ENCODE data around the gene PLXNA4. TPM values are rescaled to one million over a fixed set of nuclear protein-coding genes. Genes with fewer than 3 reads are reported as not detected.

Gene PLXNA4
- total RNA-seq, 2 experiments from 2014 or later, result 0.18 to 0.70 TPM

- ChIA-PET POLR2A (no interaction called here), CTCF (interaction anchor here (1.0 to 1.2 kb wide), 2 partner anchors 170 kb away, joined by 3 to 4 read pairs; no protein-coding TSS in a partner anchor)
- H3K36me3 Mint-ChIP-seq (ENCODE audit: low read depth), result no peaks in the 10 kb centered on the region
- ATAC-seq, result no peak
- no peak overlapping the region for H3K27ac Mint-ChIP-seq
- intact Hi-C loops (cut with micrococcal nuclease), result no loop called here
- no peaks in the 10 kb centered on the region for H3K27me3 Mint-ChIP-seq
- no peak for TF ChIP-seq CTCF (IDR thresholded peaks at IDR 0.05)
- H3K4me3 Mint-ChIP-seq, result no peak overlapping the region
- no peaks in the 10 kb centered on the region for H3K4me1 Mint-ChIP-seq (ENCODE audit: low read depth)
- H3K9me3 Mint-ChIP-seq, result no peaks in the 10 kb centered on the region
- no peak for DNase-seq
These were observed 165.9 kb downstream of the PLXNA4 start for GRCh38 chr7:132410385-132410784.

- no peak for ATAC-seq
- TF ChIP-seq CTCF (IDR thresholded peaks at IDR 0.05), result no peak
- intact Hi-C loops (cut with micrococcal nuclease), result no loop called here
- Mint-ChIP-seq H3K4me1 (ENCODE audit: low read depth) (no peaks in the 10 kb centered on the region), H3K36me3 (ENCODE audit: low read depth) (no peaks in the 10 kb centered on the region), H3K27me3 (no peaks in the 10 kb centered on the region), H3K4me3 (no peak overlapping the region), H3K27ac (no peak overlapping the region), H3K9me3 (no peaks in the 10 kb centered on the region)
- no peak for DNase-seq
- ChIA-PET POLR2A (no interaction called here), CTCF (no interaction called here)
These were observed 168.5 kb downstream of the PLXNA4 start for GRCh38 chr7:132407764-132408163.

DNA sequence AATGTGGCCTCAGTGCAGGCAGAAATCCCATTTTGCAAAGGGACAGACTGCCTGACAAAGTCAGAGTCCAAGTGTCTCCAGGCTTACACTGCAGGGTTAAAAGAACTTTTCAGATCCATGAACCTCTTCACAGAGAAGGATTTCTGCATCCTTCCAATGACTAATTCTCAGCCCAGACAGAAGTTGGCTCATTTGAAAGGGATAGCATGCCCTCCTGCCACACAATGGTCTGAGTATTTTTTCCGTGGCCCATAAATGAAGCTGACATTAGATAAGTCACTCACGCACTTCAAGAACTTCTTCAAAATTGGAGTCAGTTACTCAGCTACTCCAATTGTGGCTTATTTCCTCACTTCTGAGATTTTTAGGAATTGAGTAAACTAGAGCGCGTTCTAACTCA, 170.2 kb downstream of the PLXNA4 start:
- POLR2A ChIA-PET, result no interaction called here
- ATAC-seq, result no peak
- no peaks in the 10 kb centered on the region for H3K36me3 Mint-ChIP-seq (ENCODE audit: low read depth)
- intact Hi-C loops (cut with micrococcal nuclease), result no loop called here
- no peaks in the 10 kb centered on the region for H3K4me1 Mint-ChIP-seq (ENCODE audit: low read depth)
- CTCF ChIA-PET, result no interaction called here
- no peak for DNase-seq
- H3K27me3 Mint-ChIP-seq, result no peaks in the 10 kb centered on the region
- no peak overlapping the region for H3K27ac Mint-ChIP-seq
- TF ChIP-seq CTCF (IDR thresholded peaks at IDR 0.05), result no peak
- peaks cover 4% of the 10 kb centered on the region for H3K9me3 Mint-ChIP-seq
- no peak overlapping the region for H3K4me3 Mint-ChIP-seq

DNA sequence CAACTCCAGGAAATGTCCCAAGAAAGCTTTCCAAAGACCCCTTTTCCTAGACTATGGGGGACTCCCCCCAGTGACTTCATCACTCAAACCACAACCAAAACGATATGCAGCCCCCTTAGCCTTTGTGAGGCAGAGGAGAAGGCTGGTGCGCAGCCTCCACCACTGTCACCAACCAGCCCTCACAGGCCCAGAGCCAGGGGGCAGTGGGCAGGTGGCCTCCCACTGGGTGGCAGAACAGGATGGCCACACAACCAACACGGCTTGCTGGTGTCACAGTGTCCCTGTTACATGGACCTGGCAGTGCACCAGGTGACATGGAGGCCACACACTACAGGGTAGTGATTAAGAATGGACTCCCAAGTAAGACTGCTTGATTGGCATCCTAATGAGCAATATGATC, 172.0 kb downstream of the PLXNA4 start:
- ATAC-seq (no peak), DNase-seq (no peak)
- H3K4me3 Mint-ChIP-seq, result no peak overlapping the region
- no peaks in the 10 kb centered on the region for H3K27me3 Mint-ChIP-seq
- no peaks in the 10 kb centered on the region for H3K36me3 Mint-ChIP-seq (ENCODE audit: low read depth)
- H3K4me1 Mint-ChIP-seq (ENCODE audit: low read depth), result no peaks in the 10 kb centered on the region
- ChIA-PET CTCF (no interaction called here), POLR2A (no interaction called here)
- H3K9me3 Mint-ChIP-seq, result peaks cover 4% of the 10 kb centered on the region
- no peak for TF ChIP-seq CTCF (IDR thresholded peaks at IDR 0.05)
- intact Hi-C loops (cut with micrococcal nuclease), result no loop called here
- H3K27ac Mint-ChIP-seq, result no peak overlapping the region

DNA sequence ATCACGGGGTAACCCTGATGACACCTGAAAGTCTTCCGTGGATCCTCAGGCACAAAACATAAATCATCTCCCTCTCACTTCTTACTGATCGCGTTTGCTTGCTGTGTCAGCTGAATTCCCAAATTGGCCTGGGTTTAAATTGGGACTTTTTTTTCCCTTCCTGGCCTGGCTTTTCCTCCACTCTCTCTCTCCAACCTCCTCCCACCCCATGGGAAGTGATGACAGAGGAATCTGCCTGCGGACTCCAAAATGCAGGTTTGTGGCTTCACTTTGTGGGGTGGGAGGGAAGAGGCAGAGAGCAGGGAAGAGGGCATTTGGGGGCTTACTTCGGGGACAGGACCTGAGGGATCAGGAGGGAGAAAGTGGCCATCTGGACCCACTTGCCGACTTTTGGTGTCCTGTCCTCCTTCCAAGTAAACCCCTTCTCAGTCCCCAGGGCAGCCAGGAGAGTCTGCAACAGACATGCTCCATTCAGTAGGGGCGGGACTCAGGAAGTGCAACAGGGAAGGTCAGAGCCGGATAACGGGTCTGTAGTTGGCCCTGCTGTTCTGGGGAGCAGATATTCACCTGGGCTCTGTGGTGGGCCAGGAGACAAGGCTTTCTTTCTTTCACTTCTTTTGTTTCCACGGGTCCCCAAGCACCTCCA, 172.7 kb downstream of the PLXNA4 start:
- H3K9me3 Mint-ChIP-seq, result peaks cover 4% of the 10 kb centered on the region
- H3K27me3 Mint-ChIP-seq, result no peaks in the 10 kb centered on the region
- CTCF ChIA-PET, result no interaction called here
- POLR2A ChIA-PET, result no interaction called here
- intact Hi-C loops (cut with micrococcal nuclease), result no loop called here
- TF ChIP-seq CTCF (IDR thresholded peaks at IDR 0.05), result no peak
- H3K36me3 Mint-ChIP-seq (ENCODE audit: low read depth), result no peaks in the 10 kb centered on the region
- no peak overlapping the region for H3K27ac Mint-ChIP-seq
- ATAC-seq, result no peak
- no peak for DNase-seq
- H3K4me3 Mint-ChIP-seq, result no peak overlapping the region
- no peaks in the 10 kb centered on the region for H3K4me1 Mint-ChIP-seq (ENCODE audit: low read depth)

Data from activated CD8-positive, alpha-beta T cell treated with anti-CD3 and anti-CD28 coated beads for 36 hours (primary cell).